HG03103 (cell line): Measurements from ENCODE around the gene VWA7.
A peak's percentile ranks its signal among the peaks of the same experiment; 100 is the strongest.
"Not testable (repeated sequence)": the region's sequence is repeated elsewhere in the genome, so short reads cannot be mapped to it uniquely, and the experiment has no call there.

Source experiments
- ATAC-seq: cut with Tn5 transposase; IDR thresholded peaks from one replicate; pipeline ENCODE4 v1.9.1; 2021; ENCODE audit warnings: low read depth; ENCODE audit not compliant: unreplicated experiment

The VWA7 gene

GRCh38 chr6:31776989-31777666 is at the start of gene VWA7:
TSS of gene VWA7 (minus strand) at chr6:31777328. CDS start at chr6:31776779, 549 bp downstream.
- no peak for ATAC-seq

GRCh38 chr6:31826793-31827285 is 49.7 kb upstream of the VWA7 start:
- ATAC-seq, result no peak

- ATAC-seq, result no peak
These were observed 48.4 kb upstream of the VWA7 start for GRCh38 chr6:31825553-31825952.

- not testable (repeated sequence) for ATAC-seq
These were observed 46.6 kb upstream of the VWA7 start for GRCh38 chr6:31823592-31824196.

- ATAC-seq, result peak; percentile 39
These were observed 45.1 kb upstream of the VWA7 start for GRCh38 chr6:31822036-31822821.

- no peak for ATAC-seq
These were observed 44.3 kb upstream of the VWA7 start for GRCh38 chr6:31821301-31822035.

GRCh38 chr6:31820399-31820798 is 43.3 kb upstream of the VWA7 start:
- not testable (repeated sequence) for ATAC-seq

GRCh38 chr6:31819871-31820299 is 42.8 kb upstream of the VWA7 start:
- no peak for ATAC-seq

GRCh38 chr6:31817929-31818511 is 40.9 kb upstream of the VWA7 start:
- not testable (repeated sequence) for ATAC-seq

GRCh38 chr6:31817133-31817928 is 40.2 kb upstream of the VWA7 start:
- ATAC-seq, result not testable (repeated sequence)

- ATAC-seq, result no peak
These were observed 38.1 kb upstream of the VWA7 start, which contains the start of the genes HSPA1A and HSPA1L for GRCh38 chr6:31815025-31815838. TSS of gene HSPA1A (plus strand) at chr6:31815543. CDS start at chr6:31815757, 214 bp downstream. TSS of gene HSPA1L (minus strand) at chr6:31815283. CDS start at chr6:31811972, 3,311 bp downstream.

GRCh38 chr6:31814677-31815024 is 37.5 kb upstream of the VWA7 start:
- ATAC-seq, result no peak

- ATAC-seq, result no peak
These were observed 36.3 kb upstream of the VWA7 start for GRCh38 chr6:31813465-31813849.

- no peak for ATAC-seq
These were observed 34.5 kb upstream of the VWA7 start for GRCh38 chr6:31811645-31812044.

- not testable (repeated sequence) for ATAC-seq
These were observed 31.5 kb upstream of the VWA7 start for GRCh38 chr6:31808599-31808998.

GRCh38 chr6:31806470-31807272 is 29.5 kb upstream of the VWA7 start, which contains the start of gene LSM2:
TSS of gene LSM2 (minus strand) at chr6:31806966. CDS start at chr6:31806757, 209 bp downstream.
- ATAC-seq, result peak; percentile 83

- ATAC-seq, result no peak
These were observed 28.9 kb upstream of the VWA7 start for GRCh38 chr6:31805939-31806469.
